ENCODE data around the gene PICK1.

GRCh38 chr22:38097557-38098409, 40.6 kb downstream of the PICK1 start:
- TF ChIP-seq CTCF (IDR thresholded peaks at IDR 0.05) (no peak), POLR2A (IDR thresholded peaks at IDR 0.05) (no peak)
